HG03439 (cell line): ENCODE results near the gene GUK1.
A peak's percentile ranks its signal among the peaks of the same experiment; 100 is the strongest.
"Not testable (repeated sequence)": the region's sequence is repeated elsewhere in the genome, so short reads cannot be mapped to it uniquely, and the experiment has no call there.

Source experiments
- ATAC-seq: cut with Tn5 transposase; IDR thresholded peaks from one replicate; pipeline ENCODE4 v1.9.1; 2021; ENCODE audit warnings: mild to moderate bottlenecking, moderate library complexity; ENCODE audit not compliant: unreplicated experiment

The GUK1 gene

GRCh38 chr1:228161362-228161761 is 21.3 kb downstream of the GUK1 start:
- ATAC-seq = no peak

DNA sequence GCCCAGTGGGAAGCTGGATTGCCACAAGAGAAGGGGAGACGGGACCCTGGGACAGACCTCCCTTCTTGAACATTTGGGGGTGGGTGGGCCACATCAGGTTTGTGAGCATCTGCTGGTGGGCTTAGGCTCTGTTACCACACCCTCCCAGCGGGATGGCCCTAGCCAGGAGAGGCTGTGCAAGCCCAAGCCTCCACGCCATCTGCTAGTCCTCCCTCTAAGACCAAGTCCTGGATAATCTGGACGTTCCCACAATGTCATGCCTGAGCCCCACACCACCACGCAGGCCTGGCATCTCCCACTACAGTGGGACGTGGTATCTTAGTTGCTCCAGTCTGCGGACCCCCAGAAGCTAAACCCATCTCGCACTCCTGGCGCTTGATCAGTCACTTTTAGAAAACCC is 21.8 kb downstream of the GUK1 start:
- no peak for ATAC-seq

DNA sequence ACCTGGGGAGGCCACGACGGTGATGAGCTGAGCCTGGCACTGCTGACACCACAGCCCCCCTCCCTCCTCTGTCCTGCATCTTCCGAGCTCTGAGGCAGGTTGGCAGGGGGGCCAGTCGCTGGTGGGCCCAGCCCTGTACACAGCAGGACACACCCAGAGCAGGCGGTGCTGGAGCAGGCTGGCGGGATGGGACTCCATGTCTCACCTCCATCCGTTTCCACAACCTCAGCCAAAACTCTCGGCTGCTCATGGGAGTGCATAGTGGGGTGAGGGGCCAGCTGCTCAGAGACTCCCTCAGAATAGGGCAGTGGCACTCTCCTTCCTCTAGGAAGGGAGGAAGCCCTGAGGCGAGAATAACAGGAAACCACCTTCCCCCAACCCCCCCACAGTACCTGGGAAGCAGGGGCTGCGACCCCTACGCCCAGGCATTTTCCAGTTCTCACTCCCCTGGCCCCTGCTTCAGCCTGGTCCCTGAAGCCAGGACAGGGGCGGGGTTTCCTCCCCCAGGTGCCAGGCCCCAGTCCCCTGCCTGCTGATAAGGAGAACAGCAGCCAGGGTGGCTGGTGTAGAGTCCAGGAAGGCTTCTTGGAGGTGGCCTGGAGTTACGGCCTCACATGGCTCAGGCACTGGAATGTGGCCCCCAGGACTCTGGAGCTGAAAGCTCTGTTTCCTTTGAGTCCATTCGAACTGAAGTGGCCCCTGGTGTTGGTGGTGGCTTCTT is 22.4 kb downstream of the GUK1 start:
- ATAC-seq = no peak

GRCh38 chr1:228163007-228163753 is 23.1 kb downstream of the GUK1 start:
- no peak for ATAC-seq

GRCh38 chr1:228163776-228164519 is 23.9 kb downstream of the GUK1 start:
- ATAC-seq = no peak

DNA sequence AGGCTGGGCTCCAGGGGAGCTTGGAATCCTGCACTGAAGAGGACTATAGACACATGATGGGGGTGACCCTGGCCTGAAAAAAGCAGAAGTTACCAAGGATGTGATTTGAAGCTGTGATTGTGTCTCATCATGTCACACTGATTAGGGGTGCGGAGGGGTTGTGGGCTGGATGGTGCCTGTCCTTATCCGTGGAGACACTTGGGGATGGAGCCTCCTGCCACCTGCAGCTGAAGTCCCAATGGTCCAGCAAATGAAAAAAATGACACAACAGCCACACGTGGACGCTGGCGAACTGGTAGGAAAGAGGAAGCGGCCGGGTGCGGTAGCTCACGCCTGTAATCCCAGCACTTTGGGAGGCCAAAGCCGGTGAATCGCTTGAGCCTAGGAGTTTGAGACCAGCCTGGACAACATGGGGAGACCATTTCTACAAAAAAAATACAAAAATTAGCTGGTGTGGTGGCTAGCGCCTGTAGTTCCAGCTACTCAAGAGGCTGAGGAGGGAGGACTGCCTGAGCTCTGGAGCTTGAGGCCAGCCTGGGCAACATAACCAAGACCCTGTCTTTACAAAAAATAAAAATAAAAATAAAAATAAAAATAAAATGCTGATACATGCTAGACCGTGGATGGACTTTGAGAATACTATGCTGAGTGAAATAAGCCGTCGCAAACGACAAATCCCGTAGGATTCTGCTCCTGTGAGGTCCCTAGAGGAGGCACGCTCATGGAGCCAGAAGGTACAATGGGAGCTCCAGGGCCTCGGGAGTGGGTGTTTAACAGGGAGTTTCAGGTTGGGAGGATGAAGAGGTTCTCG is 24.7 kb downstream of the GUK1 start:
- ATAC-seq = peak; percentile 1

DNA sequence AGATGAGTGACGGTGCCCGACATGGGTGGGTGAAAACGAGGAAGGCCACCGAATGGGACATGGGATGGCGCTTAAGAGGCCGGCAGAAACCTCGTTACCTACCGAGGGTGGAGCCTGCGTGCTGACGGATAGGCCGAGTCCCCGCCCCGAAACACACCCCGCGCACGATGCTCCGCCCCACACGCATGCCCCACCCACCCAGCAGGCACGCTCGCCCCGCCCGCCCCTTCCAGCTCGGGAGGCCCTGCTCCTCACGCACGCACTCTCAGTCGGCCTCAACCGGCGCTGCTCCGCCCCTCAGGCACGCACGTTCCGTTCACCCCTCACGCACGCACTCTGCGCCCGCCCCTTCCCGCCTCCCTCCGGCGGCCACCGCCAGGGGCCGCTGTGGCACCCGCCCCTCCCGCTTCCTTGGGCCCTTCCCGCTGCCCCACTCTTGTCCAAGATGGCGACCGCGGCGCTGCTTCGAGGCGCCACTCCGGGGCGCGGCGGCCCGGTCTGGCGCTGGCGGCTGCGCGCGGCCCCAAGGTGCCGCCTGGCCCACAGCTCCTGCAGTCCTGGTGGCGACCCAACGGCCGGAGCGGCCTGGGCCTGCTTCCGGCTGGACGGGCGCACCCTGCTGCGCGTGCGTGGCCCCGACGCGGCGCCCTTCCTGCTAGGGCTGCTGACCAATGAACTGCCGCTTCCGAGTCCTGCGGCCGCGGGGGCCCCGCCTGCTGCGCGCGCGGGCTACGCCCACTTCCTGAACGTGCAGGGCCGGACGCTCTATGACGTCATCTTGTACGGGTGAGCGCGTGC is 25.5 kb downstream of the GUK1 start, which contains the start of gene IBA57:
Gene IBA57, plus strand, starts transcription at position 433 of the 798 bp plus-strand sequence. Its CDS starts 13 bp downstream, at position 446.
- peak; percentile 82 for ATAC-seq

DNA sequence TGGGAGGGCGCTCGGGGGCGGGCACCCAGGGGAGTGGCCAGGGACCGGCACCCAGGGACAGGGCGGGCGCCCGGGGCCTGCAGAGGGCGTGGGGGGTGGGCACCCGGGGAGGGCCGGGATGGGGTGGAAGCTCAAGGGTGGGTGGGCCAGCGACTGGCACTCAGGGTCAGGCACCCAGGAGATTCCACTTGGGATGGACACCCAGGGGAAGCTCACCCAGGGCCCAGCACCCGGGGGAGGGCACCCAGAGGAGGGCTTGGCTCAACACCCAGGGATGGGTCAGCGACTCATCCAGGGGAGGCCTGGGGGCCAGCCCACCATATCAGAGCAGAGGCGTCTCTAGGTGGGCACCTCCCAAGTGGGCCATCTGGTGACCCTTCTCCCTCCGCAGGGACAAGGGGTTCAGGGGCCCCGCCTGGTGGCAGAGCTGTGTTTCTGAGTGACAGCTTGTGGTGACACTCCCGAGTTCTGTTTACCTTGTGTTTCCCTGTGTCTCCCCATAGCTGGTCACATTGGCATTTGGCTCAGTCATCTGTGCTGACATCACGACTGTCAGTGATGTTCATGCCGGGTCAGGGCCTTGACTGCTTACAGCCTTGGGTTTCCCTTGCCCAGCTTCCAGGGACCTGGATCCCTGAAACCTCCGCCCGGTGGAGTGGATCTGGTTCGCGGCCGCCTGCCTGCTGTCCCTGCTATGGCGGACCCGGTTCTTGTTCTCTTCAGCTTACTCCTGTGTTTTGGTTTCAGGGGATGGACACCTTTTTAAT is 26.3 kb downstream of the GUK1 start:
- ATAC-seq = peak; percentile 23

DNA sequence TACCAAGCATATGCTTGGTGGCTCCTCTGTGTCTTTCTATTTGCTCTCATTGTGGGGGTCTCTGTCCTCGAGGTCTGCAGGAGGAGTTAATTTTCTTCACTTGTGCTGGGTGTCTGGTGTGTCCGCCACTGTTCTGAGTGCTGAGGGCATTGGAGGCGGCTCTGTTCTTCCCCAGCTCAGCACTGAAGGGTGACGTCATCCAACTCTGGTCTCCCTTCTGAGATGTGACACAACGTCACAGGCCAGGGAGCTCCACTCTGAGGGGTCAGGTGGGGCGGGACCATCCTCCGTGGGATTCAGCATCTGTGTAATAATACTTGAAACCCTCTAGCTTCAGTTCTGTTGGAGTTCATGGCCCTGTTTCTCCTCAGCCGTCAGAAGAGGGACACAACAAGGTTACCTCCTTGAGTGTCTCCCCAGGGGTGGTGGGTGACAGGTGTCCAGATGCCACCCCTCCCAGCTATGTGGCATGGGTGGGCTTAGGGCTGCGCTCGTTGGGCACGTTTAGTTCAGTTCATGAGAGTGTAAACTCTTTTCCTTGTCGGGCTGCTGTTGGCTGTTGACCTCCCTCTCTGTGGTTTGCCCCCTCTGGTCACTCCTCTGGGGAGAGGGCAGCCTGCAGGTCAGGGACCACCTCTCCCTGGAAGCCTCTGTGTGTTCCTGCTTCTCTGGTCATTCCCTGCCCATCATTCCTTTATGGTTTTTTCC is 28.6 kb downstream of the GUK1 start:
- no peak for ATAC-seq

GRCh38 chr1:228169345-228169744 is 29.3 kb downstream of the GUK1 start:
- ATAC-seq = no peak

GRCh38 chr1:228170666-228171065 is 30.6 kb downstream of the GUK1 start:
- ATAC-seq = no peak

- no peak for ATAC-seq
These were observed 31.3 kb downstream of the GUK1 start for GRCh38 chr1:228171221-228171891.

DNA sequence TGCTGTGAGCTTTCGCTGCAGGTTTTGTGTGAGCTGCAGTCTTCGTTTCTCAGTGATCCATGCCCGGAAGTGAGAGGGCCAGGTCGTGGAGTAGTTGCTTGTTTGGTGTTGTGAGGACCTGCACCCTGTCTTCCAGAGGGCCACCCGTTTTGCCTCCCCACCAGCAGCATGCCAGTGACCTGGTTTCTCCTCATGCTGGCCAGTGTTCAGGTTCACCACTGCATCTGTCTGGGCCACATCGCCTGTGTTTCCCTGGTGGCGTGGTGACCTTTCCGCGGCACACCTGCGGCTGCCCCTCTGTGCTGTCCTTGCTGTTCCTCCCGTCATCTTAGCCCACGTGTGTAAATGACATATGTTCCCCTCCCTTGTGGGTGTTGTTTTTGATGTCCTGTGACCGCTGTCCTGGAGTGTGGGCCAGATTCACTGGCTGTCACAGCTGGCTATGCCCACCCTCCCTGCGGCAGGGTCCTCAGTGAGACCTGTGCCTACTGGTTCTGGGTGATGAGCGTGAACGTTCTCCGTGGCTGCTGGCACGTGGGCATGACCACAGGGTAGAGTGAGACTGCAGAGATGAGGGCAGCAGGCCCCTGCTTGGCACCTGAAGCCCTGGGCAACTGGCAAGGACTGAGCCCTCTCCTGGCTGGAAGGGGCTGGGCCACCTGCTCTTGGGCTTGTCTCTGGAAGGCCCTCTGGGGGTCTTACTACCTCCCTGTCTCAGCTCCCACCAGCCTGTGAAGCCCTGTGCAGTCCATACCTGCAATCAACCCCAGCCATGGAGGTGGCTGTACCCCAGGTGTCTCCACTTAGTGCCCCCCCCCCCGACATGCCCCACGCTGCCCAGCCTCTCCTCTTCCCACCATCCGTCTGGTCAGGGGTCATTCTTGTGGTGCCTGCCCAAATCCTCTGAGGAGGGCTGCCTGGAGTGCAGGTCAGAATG is 32.8 kb downstream of the GUK1 start:
- no peak for ATAC-seq

DNA sequence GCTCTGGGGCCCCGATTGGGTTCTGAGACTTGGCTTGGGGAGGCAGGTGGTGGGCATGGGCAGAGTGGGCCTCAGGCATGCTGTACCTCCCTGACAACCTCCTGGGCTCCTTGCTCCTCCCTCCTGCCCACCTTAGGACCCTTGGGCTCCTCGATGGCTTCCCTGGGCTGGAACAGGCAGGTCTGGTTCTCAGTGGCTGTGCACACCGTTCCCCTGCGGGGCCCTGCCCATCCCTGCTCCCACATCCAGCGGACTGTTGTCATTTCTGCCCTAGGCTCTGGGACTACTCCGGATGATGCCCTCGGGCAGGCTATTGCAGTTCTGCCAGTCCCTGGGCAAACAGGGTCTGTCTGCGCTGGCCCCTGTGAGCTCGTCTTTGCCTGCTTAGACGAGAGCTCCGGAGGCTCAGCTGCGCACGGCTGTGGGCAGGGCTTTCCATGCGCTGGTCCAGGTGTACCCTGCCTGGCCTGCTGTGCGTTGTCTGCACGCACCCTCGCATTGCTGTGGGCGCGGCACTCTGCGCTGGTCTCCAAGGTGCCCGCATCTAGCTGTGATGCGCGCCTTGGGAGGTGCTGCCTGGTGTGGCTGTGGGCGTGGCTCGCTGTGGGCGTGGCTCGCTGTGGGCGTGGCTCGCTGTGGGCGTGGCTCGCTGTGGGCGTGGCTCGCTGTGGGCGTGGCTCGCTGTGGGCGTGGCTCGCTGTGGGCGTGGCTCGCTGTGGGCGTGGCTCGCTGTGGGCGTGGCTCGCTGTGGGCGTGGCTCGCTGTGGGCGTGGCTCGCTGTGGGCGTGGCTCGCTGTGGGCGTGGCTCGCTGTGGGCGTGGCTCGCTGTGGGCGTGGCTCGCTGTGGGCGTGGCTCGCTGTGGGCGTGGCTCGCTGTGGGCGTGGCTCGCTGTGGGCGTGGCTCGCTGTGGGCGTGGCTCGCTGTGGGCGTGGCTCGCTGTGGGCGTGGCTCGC is 33.7 kb downstream of the GUK1 start:
- ATAC-seq = not testable (repeated sequence)

DNA sequence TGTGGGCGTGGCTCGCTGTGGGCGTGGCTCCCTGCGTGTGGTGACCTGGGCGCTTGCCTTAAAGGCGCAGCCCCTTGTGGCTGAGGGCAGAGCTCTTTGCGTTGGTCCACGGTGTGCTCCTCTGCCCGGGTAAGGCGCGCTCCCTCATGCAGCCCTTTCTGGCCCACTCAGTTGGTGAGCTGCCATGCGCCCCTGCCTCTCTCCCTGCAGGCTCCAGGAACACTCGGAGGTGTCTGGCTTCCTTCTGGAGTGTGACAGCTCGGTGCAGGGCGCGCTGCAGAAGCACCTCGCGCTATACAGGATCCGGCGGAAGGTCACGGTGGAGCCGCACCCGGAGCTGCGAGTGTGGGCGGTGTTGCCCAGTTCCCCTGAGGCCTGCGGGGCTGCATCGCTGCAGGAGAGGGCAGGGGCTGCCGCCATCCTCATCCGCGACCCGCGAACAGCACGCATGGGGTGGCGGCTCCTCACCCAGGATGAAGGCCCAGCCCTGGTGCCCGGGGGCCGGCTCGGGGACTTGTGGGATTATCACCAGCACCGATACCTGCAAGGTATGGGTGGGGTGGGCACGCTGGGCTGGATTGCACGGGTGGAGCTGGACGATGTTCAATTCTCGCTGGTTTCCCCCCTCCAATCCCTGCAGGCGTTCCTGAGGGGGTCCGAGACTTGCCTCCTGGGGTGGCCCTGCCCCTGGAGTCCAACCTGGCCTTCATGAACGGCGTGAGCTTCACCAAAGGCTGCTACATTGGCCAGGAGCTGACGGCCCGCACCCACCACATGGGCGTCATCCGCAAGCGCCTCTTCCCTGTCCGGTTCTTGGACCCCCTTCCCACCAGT is 34.6 kb downstream of the GUK1 start:
- no peak for ATAC-seq
